ENCODE data around the gene C19orf67.
A peak's percentile ranks its signal among the peaks of the same experiment; 100 is the strongest.
"Not testable (repeated sequence)": the region's sequence is repeated elsewhere in the genome, so short reads cannot be mapped to it uniquely, and the experiment has no call there.

DNA sequence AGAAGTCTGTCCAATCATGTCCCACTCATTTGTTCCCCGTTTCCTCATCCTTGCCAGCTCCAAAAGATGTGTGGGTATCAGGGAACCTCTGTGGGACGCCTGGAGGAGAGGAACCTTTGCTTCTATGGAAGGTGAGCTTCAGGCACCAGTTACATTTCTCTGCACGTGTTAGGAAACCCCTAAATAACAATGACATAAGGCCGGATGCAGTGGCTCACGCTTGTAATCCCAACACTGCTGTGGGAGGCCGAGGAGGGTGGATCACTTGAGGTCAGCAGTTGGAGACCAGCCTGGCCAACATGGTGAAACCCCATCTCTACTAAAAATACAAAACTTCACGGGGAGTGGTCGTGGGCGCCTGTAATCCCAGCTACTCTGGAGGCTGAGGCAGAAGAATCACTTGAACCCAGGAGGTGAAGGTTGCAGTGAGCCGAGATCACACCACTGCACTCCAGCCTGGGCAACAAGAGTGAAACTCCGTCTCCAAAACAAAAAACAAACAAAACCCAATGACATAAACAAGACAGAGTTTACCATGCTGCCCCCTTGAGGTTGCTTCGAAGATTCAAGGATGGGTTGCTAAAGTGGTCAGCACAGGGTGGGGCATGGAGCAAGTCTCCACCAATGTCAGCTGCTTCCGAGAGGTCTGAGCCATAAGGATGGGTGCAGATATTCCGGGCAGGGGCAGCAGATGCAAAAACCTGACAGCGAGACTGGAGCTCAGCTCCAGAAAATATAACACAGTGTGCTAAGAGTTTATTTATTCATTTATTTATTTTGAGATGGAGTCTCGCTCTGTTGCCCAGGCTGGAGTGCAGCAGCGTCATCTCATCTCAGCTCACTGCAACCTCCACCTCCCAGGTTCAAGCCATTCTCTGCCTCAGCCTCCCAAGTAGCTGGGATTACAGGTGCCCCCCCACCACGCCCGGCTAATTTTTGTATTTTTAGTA lies 42.6 kb downstream of the C19orf67 start:
- TF ChIP-seq, protein P1, sequence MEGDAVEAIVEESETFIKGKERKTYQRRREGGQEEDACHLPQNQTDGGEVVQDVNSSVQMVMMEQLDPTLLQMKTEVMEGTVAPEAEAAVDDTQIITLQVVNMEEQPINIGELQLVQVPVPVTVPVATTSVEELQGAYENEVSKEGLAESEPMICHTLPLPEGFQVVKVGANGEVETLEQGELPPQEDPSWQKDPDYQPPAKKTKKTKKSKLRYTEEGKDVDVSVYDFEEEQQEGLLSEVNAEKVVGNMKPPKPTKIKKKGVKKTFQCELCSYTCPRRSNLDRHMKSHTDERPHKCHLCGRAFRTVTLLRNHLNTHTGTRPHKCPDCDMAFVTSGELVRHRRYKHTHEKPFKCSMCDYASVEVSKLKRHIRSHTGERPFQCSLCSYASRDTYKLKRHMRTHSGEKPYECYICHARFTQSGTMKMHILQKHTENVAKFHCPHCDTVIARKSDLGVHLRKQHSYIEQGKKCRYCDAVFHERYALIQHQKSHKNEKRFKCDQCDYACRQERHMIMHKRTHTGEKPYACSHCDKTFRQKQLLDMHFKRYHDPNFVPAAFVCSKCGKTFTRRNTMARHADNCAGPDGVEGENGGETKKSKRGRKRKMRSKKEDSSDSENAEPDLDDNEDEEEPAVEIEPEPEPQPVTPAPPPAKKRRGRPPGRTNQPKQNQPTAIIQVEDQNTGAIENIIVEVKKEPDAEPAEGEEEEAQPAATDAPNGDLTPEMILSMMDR (IDR thresholded peaks at IDR 0.05), result peak; percentile 39 to 64 (median 56)
- not testable (repeated sequence) for TF ChIP-seq POLR2A (IDR thresholded peaks at IDR 0.05)
